NCI-H1436 (cell line): ENCODE results near the gene DIAPH2.
"Not testable (repeated sequence)": the region's sequence is repeated elsewhere in the genome, so short reads cannot be mapped to it uniquely, and the experiment has no call there.

ENCODE experiments used
- DNase-seq: peaks from one replicate; lab custom pipeline; 2025; lab: John Stamatoyannopoulos, UW

DIAPH2 gene

DNA sequence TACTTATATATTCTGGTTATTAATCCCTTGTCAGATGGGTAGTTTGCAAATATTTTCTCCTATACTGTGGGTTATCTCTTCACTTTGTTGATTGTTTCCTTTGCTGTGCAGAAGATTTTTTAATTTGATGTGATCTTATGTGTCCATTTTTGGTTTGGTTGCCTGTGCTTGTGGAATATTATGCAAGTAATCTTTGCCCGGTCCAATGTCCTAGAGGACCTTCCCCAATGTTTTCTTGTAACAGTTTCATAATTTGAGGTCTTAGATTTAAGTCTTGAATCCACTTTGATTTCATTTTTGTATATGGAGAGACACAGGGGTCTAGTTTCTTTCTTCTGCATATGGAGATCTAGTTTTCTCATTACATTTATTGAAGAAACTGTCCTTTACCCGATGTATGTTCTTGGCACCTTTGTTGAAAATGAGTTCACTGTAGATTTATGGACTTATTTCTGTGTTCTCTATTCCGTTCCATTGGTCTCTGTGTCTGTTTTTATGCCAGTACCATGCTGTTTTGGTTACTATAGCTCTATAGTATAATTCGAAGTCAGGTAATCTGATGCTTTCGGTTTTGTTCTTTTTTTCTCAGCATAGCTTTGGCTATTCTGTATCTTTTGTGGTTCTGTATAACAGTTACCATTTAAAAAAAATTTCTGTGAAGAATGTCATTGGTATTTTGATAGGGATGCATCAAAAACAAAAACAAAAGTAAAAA, 34.7 kb downstream of the DIAPH2 start:
- DNase-seq, result no peak

DNA sequence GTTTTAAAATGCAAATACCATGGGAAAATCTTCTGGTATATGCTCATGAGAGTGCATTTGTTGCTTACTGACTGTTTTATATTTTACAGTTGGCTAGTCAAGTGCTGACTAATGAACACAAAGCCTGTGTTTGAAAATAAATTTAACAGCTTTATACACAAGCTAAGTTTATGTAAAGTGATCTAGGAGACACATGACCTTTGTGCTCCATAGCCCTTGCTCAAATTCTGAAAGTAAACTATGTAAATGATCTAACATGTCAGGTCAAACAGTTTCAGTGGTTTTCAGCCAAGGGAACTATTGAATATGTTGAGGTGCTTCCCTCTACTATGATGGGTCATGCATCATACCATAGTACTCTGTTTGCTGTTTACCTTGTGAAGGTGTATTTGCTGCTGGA, 36.7 kb downstream of the DIAPH2 start:
- no peak for DNase-seq

DNA sequence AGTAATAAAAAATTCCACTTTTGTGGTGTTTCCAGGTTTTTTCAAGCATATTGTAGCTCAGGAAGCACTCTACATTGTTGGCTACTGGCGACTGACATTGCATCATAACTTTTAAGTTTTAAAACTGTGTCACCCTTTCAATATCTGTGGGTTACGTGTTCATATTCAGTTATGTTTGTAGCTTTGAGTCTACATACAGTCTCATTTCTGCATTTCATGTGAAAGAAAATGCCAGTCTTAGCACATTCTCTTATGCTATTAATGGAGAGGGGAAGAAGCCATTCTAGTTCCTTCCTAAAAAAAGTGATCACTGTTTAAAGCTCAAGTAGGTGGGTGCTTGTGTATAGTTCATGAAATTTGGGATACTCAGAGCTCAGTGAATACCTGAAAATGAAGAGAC, 38.1 kb downstream of the DIAPH2 start:
- DNase-seq, result no peak

DNA sequence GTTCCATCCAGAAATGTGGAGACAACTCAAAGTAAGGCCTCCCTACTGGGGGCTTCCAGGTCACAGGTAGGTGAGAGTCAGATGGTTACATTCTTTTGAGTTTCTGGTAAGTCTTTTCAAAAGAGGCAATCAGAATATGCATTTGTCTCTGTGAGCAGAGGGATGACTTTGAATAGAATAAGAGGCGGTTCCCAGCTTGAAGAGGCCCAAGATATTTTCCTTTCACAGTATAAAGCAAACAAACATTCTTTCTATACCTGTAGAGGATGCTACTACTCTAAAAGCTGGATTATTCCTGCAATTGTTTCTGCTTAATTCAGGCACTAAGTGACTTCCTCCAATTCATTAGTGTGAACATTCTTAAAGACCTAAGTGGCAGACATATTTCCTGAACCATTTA, 44.4 kb downstream of the DIAPH2 start:
- DNase-seq, result no peak

DNA sequence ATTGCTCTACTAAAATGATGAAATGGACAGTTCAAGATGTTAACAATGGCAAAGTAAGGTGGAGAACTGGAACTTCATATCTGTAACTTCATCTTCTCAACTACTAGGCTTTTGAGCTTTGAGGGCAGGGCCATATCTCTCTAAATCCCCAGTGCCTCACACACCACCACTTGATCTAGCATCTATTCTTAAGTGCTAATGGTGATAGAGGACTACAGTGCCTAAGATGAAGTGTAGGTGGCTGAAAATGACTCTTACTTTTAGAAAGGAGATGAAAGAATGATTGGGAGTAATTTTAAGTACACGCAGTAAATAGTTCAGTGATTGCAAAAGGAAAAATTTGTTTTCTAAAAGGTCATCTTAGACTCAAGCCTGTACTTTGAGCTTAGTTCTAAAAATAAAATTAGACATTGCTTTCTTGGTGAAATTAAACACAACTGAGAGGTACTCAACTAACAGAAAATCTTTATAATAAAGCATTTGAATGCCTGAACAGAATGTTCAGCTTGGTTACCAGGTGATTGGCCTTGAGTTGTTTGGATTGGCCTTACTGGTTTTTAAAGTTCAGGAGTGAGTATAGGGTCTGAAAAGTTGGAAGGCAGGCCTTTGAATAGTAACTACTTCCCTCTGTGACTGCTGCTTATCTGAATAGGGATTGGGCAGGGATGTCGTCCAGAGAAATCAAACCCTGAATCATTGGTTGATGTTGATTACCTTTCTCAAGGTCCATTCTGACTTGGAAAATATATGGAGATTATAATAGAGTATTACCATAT, 45.4 kb downstream of the DIAPH2 start:
- no peak for DNase-seq

DNA sequence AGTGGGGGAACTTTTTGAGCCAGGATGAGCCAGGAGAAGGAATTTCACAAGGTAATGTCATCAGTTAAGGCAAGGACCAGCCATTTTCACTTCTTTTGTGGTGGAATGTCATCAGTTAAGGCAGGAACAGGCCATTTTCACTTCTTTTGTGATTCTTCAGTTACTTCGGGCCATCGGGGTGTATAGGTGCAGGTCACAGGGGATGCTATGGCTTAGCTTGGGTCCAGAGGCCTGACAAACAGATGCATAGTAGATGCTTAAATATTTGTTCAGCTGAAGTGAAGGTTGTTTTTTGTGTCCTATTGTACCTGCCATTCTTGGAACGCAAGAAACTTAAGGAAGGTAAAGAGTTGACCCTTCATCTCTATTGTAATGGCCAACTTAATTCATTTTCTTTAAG, 46.4 kb downstream of the DIAPH2 start:
- DNase-seq, result not testable (repeated sequence)

DNA sequence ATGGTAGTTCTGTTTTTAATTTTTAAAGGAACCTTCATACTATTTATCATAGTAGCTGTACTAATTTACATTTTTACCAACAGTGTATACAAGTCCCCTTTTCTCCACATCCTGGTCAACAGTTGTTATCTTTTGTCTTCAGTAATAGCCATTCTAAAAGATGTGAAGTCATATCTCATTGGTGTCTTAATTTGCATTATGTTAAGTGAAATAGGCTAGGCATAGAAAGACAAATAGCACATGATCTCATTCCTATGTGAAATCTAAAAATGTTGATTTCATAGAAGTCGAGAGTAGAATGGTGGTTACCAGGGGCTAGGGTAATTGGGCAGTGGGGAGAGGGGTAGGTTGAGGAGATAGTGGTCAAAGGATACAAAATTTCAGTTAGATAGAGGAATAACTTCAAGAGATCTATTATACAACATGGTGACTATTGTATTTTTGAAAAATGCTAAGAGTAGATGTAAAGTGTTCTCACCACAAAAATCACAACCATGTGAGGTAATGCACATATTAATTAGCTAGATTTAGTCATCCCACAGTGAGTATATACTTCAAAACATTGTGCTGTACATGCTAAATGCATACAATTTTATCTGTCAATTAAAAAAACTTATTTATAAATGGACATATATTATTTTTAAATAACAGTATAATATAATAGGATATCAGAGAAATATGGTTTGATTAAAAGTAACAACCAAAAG, 58.9 kb downstream of the DIAPH2 start:
- DNase-seq, result no peak

DNA sequence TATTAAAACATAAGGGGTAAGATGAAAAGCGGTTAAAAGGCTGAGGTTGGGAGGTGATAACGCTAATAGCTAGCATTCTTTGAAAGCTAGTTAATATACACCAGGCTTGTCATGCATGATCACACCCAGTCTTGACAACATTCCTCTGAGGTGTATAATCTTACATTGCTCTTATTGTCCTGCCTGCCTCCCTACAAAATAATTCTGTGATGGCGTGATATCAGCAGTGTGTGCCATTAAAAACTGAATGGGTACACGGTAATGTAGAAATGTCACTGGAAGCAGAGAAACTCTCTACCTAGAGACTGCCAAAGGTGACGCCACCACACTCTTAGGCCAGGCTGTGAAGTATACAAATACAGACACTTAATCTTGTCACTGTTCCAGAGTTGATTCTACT, 68.1 kb downstream of the DIAPH2 start:
- no peak for DNase-seq

DNA sequence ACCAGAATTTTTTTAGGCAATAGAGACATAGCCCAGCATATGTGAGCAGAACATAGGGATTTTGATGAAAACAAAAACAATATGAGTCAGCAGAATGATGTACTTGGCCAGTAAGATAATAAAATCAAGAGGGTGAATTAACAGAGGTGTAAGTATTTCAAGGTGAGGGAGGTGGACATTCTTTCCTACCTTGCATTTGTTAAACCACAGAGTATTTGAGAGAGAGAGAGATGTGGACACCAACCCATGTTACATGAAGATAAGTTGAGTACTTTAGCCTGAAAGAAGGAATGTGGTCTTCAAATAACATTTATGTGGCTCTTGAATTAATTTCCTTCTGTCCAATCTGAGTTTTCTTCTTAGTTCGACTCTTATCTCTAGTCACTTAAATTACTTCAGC, 68.6 kb downstream of the DIAPH2 start:
- no peak for DNase-seq

DNA sequence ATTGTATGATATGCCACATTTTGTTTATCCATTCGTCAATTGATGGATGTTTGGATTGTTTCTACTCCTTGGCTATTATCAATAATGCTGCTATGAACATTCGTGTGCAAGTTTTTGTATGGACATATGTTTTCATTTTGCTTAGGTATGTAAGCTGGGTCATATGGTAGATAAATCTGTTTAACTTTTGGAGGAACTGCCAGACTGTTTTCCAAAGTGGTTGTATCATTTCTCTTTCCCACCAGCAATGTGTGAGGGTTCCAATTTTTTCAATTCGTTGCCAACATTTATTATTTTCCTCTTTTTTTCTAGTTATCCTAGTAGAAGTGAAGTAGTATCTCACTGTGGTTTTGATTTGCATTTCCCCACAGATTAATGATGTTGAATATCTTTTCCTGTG, 71.8 kb downstream of the DIAPH2 start:
- no peak for DNase-seq

DNA sequence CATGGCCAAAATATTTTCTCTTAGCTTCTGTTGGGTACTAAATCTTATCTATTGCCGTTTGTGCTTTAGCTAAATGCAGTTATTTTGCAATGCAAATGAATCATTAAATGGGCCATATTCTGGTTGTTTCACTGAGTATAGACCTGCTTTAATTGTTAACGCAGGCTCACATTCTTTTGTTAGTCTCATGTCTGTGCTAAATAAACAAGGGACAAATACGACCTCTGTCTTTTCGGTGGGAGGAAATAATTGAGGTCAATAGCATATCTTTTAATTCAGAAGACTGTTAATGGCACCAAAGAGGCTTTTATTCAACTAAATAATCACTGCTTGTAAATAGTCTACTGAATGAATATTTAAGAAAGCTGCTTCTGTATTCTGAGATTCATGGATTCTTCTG, 76.9 kb downstream of the DIAPH2 start:
- no peak for DNase-seq

DNA sequence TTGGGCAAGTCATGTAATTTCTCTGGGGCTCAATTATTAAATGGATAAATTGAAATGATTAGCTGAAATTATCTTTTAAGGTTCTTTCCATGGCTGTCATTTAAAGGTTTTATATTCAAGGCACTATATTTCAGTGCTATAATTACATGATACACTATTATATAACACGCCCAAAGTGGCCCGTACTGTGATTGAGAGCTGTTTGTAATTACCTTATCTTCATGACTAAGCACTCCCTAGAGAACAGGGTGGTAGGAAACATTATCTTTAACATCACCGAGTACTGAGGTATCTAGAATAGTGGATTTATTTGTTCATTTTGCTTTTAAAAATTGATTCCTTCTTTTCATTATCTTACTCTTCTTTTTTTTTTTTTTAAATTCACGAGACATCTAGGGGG, 79.0 kb downstream of the DIAPH2 start:
- peak; percentile 27 for DNase-seq

DNA sequence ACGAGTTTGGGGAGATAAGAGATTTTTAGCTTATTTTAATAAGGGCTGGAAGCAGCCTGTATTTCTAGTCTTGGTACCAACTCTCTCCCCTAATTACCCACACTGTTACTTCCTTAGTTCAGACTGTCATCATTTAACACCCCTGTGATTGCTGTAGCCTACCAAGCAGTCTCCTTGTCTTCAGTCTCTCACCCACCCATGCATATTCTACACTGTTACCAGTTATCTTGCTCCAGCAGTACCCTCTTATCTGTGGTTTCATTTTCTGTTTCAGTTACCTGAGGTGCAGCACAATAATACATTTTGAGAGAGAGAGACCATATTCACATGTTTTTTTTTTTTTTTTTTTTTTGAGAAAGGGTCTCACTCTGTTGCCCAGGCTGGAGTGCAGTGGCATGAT, 80.2 kb downstream of the DIAPH2 start:
- no peak for DNase-seq

DNA sequence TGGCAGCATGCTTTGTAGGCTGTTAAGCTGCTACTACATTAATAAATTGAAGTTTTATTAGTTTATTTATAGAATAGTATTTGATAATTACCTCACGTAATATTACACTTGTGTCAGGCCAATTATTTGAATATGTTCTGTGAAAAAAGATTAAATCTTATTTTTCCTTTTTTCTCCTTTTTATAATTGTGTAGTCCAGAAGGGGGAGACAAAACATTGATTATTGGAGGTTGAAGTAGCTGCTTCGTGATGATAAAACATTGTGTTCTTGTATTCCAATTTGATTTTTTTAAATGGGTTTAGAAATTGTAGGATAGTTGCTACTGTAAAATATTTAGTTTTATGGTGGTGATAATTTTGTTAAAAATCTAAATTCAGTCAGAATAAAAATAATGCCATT, 85.7 kb downstream of the DIAPH2 start:
- DNase-seq, result peak; percentile 5

DNA sequence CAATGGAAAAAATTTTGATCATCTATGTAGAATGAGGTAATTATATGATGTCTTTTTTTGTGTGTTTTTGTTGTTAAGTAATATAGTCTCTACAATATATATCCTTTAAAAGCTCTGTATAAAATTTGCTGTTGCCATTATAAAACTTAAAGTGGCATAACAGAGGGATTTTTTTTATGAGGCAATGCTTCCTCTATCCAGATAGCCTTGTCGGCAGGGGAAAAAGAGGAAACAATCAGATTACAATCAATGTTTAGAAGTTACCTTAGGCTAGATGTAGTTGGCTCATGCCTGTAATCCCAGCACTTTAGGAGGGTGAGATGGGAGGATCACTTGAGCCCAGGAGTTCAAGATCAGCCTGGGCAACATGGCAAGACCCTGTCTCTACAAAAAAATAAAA, 86.8 kb downstream of the DIAPH2 start:
- DNase-seq, result no peak

DNA sequence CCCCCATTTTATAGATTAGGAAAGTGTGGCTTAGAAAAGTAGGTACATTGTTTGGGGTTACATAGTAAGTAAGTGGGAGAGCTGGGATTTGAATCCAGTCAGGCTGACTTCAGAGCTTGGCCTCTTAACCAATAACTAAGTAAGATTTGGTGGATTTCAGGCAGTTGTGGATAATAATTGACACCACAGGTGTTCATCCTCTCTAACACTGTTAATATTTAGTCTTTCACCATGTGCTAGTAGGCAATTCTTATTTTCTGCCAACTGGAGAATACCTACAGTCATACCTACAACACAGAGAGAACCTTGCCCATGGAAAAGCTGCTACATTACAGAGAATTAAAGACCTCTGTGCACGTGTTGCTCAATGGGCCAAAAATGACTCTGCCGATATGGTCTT, 89.5 kb downstream of the DIAPH2 start:
- DNase-seq, result no peak

DNA sequence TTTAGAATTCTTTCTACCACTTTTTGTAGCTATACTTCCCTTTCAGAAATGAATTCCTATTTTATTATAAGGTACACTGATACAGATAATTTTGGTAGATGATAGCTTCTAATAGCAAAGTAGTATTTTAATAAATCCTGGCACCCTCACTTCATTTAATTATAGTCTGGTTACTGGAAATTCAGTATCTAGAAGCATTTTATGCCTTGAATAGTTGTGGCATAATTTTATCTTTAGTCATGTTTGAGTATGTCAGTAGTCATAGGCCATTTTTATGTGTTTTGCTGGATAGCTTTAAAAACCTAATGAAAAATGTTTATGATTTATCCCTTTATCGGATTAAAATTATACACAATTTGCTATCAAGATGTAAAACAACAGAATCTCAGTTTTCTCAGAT, 92.3 kb downstream of the DIAPH2 start:
- DNase-seq, result no peak

DNA sequence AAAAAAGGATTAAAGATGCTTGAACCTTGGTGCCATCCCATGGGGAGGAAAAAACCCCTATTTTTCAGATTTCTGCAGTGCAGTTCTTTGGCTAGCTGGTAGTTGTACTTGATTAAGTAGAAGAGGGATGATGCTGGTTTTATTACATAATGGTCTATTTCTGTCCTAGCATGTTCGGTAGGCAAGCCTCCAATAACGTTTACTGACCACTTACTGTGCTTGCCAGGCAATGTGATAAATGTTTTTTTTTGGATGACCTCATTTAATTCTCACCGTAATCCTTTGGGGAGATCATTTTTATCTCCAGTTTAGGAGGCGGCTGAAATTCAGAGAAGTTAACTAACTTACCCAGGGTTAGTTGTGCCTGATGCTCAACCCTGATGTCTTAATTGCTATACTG, 106.9 kb downstream of the DIAPH2 start:
- no peak for DNase-seq

DNA sequence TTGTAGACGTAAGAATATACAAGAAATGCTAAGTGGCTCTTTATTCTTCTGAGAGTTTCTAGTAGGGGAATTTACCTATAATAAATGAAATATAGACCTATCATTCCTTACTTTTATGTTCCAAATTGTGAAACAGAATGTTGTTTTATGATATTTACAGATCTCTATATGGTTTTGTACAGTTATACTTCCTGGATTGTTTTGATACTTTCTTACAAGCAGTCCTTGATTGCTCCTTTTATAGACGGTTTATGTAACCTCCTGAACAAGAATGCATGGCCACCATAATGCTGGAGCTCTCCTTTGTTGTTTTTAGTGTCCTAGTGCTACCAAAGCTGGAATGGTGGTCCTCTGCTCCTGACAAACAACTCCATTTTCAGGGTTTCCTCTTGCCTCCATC, 107.4 kb downstream of the DIAPH2 start:
- DNase-seq, result no peak

DNA sequence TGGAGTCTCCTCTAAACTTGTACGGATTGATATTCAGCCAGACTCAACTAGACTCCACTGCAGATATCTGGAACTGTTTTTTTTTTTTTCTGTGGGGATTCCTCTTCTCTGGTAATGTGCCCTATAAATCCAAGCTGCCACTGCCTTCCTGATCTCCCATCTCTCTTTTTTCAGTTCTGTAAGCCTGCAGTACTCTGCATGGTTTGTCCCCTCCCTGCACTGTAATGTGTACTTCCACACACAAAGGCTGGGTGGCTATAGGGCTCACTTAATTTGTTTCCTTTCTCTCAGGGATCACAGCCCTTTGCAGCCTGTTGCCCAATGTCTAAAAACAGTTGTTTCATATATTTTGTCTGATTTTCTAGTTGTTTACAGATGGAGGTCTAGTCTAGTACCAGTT, 114.3 kb downstream of the DIAPH2 start:
- DNase-seq, result no peak

DNA sequence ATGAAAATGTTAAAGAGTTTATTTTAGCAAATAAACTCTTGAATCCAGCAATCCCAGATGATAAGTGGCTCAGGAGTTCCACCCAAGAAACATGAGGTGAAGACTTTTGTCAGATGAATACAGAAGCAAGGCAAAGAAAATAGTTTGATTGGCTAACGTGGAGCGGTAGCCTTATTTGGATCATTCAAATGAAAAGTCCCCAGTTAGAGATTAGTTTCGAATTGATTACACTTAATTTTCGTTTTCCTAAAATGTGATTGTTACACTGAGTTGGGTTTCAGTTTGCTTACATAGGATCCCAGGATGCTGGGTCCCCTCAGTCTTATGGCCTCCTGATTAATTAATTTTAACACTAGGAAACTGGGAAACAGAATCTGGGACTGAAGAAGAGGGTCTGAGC, 122.7 kb downstream of the DIAPH2 start:
- no peak for DNase-seq

DNA sequence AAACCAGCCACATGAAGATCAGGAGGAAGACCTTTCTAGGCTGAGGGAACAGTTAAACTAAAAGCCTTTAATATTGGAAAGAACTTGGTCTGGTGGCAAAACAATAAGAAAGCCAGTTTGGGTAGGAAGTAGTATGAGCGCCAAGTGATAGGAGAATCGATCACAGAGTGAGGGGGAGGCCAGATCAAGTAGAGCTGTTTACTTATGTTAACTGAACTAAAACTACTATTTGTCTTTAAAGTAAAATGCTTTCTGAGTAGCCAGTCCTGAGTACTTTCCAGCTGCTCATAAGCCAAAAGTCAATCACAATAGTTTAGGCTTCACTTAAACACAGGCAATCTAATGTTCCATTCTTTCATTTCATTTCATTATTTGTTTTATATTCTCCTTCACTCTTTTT, 136.3 kb downstream of the DIAPH2 start:
- no peak for DNase-seq

DNA sequence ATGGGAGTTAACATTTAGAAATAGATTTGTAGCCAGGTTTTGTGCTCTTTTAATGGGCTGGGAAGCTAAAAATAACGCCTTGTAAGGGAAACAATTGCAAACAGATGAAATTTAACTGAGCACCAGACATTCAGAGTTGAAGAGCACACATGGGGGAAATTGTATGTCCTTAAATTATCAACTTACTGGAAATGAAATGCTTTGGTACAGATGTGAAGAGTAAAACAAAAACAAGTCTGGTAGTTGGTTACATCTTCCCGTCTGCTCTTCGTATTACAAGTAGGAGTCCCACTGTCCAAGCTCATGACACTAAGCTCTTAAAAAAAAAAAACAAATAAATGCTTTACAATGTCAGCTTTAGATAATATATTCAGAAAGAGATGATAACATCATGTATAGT, 139.5 kb downstream of the DIAPH2 start:
- no peak for DNase-seq
